HG02885 (cell line): Measurements from ENCODE around the gene JCHAIN.
"Not testable (repeated sequence)": the region's sequence is repeated elsewhere in the genome, so short reads cannot be mapped to it uniquely, and the experiment has no call there.

Experiments used
- ATAC-seq: cut with Tn5 transposase; IDR thresholded peaks from one replicate; pipeline ENCODE4 v1.9.1; 2021; ENCODE audit warnings: mild to moderate bottlenecking; ENCODE audit not compliant: unreplicated experiment, poor library complexity

Gene JCHAIN

GRCh38 chr4:70691661-70692060 lies 25.4 kb upstream of the JCHAIN start:
- ATAC-seq = no peak

- ATAC-seq = peak; percentile 6
Observed at GRCh38 chr4:70688795-70689231, 22.5 kb upstream of the JCHAIN start.

DNA sequence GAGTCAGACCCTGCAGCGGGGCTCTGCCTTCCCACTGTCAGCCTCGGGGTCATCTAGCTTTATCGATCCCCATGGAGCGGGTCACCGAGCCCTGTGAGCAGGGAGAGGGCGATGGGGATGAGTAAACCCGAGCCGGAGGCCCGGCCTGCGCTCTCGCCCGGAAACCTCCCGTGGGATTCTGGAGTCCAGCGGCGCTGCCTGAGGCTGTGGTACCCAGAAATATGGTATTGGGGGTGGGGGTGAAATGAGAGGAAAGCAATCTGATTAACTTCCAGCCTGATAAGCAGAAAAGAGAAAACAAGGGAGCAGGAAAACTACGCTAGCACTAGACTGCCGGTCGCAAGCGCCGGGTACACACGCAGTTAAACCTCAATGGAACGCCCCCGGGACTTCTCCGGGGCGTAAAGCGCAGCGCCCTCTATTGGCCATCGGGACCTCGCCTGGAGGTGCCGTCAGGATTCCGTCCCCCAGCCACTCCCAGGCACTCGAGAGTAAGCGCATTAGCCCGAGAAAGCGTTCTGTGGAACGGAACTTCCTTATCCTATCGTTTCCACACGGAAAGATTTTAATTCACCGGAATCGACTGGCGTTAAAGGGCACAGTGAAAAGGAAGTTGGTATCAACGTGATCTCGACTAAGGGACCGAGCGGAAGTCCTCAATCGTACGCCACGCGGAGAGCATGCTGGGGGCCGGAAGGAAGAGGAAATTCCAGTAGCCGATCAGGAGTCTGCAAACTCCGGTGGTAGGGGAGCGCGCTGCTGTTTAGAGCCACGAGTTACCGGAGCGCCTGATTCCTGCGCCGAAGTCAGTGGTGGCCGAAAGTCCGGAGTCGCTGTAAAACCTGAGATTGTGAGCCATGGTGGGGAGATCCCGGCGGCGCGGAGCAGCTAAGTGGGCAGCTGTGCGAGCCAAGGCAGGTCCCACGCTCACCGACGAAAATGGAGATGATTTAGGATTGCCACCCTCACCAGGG lies 21.8 kb upstream of the JCHAIN start, which contains the start of gene UTP3:
UTP3 (plus strand) TSS at position 712 of the 974 bp plus-strand sequence; CDS start at position 858, 146 bp downstream.
- peak; percentile 93 for ATAC-seq

- ATAC-seq = no peak
Observed at GRCh38 chr4:70687392-70687791, 21.1 kb upstream of the JCHAIN start.

GRCh38 chr4:70682142-70682541 lies 15.8 kb upstream of the JCHAIN start:
- ATAC-seq = not testable (repeated sequence)

GRCh38 chr4:70681704-70682103 lies 15.4 kb upstream of the JCHAIN start:
- ATAC-seq = no peak

DNA sequence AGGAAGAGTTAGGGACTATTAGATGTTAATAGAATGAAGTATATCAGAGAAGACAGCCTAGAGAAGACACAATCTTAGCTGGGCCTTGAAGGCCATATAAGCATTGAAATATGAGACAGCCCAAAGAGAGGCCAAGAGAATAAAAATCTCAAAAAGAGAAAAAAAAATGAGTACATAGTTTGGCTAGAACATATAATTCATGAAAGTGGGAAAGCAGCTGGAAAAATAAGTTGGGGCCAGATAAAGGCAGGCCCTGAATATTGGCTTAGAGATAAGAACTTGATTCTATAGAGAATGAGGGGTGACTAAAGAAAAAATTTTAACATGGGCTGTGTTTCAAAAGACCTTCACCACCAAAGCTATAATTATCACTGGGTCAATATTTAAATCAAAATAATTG lies 14.6 kb upstream of the JCHAIN start:
- no peak for ATAC-seq

DNA sequence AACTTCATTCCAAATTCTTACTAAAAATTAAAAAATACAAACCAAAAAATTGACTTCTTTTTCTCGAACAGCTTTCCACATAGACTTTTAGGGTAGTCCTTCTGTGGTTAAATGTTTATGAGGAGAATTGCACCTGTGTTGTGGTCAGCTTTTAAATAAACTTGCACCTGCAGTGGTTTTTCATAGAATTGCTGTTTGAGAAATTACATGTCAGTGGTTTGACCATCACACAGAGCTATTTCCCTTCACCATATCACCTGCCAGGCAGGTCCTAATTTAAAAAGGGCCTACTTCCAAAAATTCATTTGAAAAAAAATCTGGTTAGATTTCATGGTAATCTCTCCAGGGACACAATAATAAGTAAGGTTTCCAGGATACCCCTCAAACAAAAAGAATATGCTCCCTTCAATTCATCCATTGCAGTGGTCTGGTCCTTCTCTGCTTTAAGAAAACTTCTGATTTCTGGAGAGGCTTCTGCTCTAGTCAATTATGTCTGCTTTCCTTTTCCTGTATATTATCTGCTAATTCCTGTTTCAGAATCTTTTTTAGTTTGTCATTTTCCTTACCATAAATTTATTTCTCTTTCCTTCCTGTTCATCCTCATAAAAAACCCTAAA lies 12.2 kb upstream of the JCHAIN start:
- ATAC-seq = peak; percentile 84

GRCh38 chr4:70676554-70677090 lies 10.3 kb upstream of the JCHAIN start:
- no peak for ATAC-seq

- ATAC-seq = no peak
Observed at GRCh38 chr4:70674731-70675130, 8.4 kb upstream of the JCHAIN start.

- ATAC-seq = no peak
Observed at GRCh38 chr4:70674191-70674590, 7.9 kb upstream of the JCHAIN start.

DNA sequence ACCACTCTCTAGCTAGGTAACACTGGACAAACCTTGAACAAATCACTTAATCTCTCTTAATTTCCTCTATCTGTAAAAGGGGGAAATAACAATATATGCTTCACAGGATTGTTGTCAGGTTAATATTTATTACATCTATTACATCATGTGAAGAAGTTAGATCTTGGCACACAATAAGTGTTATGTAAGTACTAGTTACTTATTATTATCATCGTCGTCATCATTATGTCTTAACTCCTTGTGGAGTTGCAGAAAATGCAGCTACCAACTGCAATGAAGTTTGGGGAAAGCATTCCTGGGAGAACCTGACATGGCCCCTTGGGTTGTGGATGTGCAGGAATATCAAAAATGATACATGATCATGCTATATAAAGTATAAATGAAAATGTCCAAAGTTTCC lies 4.8 kb upstream of the JCHAIN start:
- ATAC-seq = no peak

GRCh38 chr4:70670332-70671014 lies 4.2 kb upstream of the JCHAIN start:
- ATAC-seq = no peak

DNA sequence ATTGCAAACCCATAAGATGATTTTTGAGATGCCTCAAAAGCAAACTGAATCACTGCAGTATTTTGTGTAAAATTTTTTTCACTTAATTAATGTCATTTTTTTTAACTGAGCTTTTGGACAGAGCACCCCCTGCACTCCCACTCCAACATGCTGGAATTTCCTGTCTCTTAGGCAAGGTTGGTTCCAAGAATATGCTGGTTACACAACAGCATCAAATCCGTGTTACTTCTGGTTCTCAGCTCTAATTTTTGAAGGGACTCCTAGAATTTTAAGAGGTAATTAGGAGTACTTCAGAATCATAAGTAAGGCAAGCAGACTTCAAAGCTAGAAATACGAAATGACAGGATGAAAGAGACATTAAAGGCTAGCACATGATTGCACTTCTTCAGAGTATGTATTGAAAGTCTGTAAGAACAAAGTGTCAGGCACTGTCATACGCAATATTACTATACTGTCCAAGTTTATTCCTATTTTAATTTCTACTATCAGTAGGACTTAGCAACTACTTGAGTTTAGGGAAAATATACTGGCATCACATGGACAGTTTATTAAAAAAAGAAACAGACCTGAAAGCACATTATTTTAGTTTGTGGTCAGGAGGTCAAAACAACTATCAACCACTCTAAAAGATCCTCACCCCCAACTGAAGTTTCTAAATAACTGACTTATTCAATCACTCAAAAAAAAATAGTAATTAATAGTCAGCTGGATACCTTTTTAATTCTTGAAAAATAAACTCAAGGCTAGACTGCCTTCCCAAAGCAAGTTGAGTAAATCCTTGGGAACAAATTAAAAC lies 1.6 kb upstream of the JCHAIN start:
- peak; percentile 50 for ATAC-seq

GRCh38 chr4:70661309-70661922 lies 4.9 kb downstream of the JCHAIN start:
- ATAC-seq = peak; percentile 90

- no peak for ATAC-seq
Observed at GRCh38 chr4:70660106-70660505, 6.2 kb downstream of the JCHAIN start.

- no peak for ATAC-seq
Observed at GRCh38 chr4:70658418-70658817, 7.9 kb downstream of the JCHAIN start.

- no peak for ATAC-seq
Observed at GRCh38 chr4:70657326-70657725, 9.0 kb downstream of the JCHAIN start.

DNA sequence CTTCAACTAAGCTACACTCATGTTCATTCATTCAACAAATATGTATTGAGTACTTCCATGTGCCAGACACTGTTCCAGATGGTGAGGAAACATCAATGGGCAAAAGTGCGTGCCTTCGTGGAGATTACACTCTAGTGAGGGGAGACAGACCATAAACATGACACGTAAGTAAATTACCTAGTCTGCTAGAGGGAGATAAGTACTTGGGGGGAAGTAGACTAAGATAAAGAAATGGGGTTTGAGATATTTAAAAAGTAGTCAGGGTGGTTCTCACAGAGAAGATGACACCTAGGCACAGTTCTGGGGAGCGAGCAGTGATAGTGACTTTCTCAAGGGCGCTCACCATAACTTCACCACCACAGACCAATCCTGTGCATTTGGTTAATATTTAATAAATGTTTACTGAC lies 11.7 kb downstream of the JCHAIN start:
- ATAC-seq = no peak
